GM19468 (cell line): Measurements from ENCODE around the gene DEPDC7.
"Not testable (repeated sequence)": the region's sequence is repeated elsewhere in the genome, so short reads cannot be mapped to it uniquely, and the experiment has no call there.

ENCODE experiments used
- ATAC-seq: cut with Tn5 transposase; IDR thresholded peaks from one replicate; pipeline ENCODE4 v1.9.1; 2021; ENCODE audit warnings: mild to moderate bottlenecking, moderate library complexity, moderate number of reproducible peaks; ENCODE audit not compliant: unreplicated experiment; ENCODE audit errors: extremely low read depth

The DEPDC7 gene

GRCh38 chr11:33015621-33016551, at the start of gene DEPDC7:
DEPDC7 (plus strand) TSS chr11:33015878; CDS start chr11:33015956, 78 bp downstream.
- ATAC-seq: peak; percentile 68

GRCh38 chr11:32968541-32968940, 47.1 kb upstream of the DEPDC7 start:
- ATAC-seq: no peak

GRCh38 chr11:32972233-32972632, 43.4 kb upstream of the DEPDC7 start:
- ATAC-seq: not testable (repeated sequence)

GRCh38 chr11:32972781-32973180, 42.9 kb upstream of the DEPDC7 start:
- ATAC-seq: no peak

- no peak for ATAC-seq
Measured at GRCh38 chr11:32982626-32983025, 33.1 kb upstream of the DEPDC7 start.

- no peak for ATAC-seq
Measured at GRCh38 chr11:32983506-32983905, 32.2 kb upstream of the DEPDC7 start.

GRCh38 chr11:32985600-32985999, 30.1 kb upstream of the DEPDC7 start:
- ATAC-seq: no peak

GRCh38 chr11:32987851-32988250, 27.8 kb upstream of the DEPDC7 start:
- ATAC-seq: no peak

GRCh38 chr11:32990481-32990880, 25.2 kb upstream of the DEPDC7 start:
- no peak for ATAC-seq

GRCh38 chr11:32991427-32991826, 24.3 kb upstream of the DEPDC7 start:
- ATAC-seq: no peak

- no peak for ATAC-seq
Measured at GRCh38 chr11:32991898-32992297, 23.8 kb upstream of the DEPDC7 start.

GRCh38 chr11:33000181-33000580, 15.5 kb upstream of the DEPDC7 start:
- no peak for ATAC-seq

GRCh38 chr11:33001281-33001680, 14.4 kb upstream of the DEPDC7 start:
- ATAC-seq: no peak

- no peak for ATAC-seq
Measured at GRCh38 chr11:33001751-33002542, 13.7 kb upstream of the DEPDC7 start.

GRCh38 chr11:33005175-33005574, 10.5 kb upstream of the DEPDC7 start:
- no peak for ATAC-seq

GRCh38 chr11:33006010-33006409, 9.7 kb upstream of the DEPDC7 start:
- ATAC-seq: no peak

GRCh38 chr11:33013755-33014154, 1.9 kb upstream of the DEPDC7 start:
- no peak for ATAC-seq

GRCh38 chr11:33016654-33017053, 976 bp downstream of the DEPDC7 start:
- no peak for ATAC-seq

- no peak for ATAC-seq
Measured at GRCh38 chr11:33017478-33017877, 1.8 kb downstream of the DEPDC7 start.

GRCh38 chr11:33017965-33018364, 2.3 kb downstream of the DEPDC7 start:
- ATAC-seq: no peak

GRCh38 chr11:33018840-33019239, 3.2 kb downstream of the DEPDC7 start:
- ATAC-seq: no peak
